HG03558 (cell line): ENCODE data around the gene PPP3CA.
"Not testable (repeated sequence)": the region's sequence is repeated elsewhere in the genome, so short reads cannot be mapped to it uniquely, and the experiment has no call there.

Experiments
- ATAC-seq: cut with Tn5 transposase; IDR thresholded peaks from one replicate; pipeline ENCODE4 v1.9.1; 2021; ENCODE audit warnings: moderate number of reproducible peaks; ENCODE audit not compliant: unreplicated experiment; ENCODE audit errors: extremely low read depth

PPP3CA gene

GRCh38 chr4:101264512-101264911 is 82.8 kb downstream of the PPP3CA start:
- ATAC-seq = no peak

GRCh38 chr4:101262683-101263082 is 84.6 kb downstream of the PPP3CA start:
- peak; percentile 37 for ATAC-seq

GRCh38 chr4:101259876-101260275 is 87.5 kb downstream of the PPP3CA start:
- ATAC-seq = peak; percentile 85

- ATAC-seq = no peak
These were observed 88.4 kb downstream of the PPP3CA start for GRCh38 chr4:101258883-101259282.

- no peak for ATAC-seq
These were observed 91.1 kb downstream of the PPP3CA start for GRCh38 chr4:101256222-101256621.

- no peak for ATAC-seq
These were observed 92.5 kb downstream of the PPP3CA start for GRCh38 chr4:101254776-101255175.

GRCh38 chr4:101253121-101253520 is 94.2 kb downstream of the PPP3CA start:
- ATAC-seq = no peak

- no peak for ATAC-seq
These were observed 94.6 kb downstream of the PPP3CA start for GRCh38 chr4:101252721-101253120.

- no peak for ATAC-seq
These were observed 96.1 kb downstream of the PPP3CA start for GRCh38 chr4:101251261-101251660.

GRCh38 chr4:101244349-101244748 is 103.0 kb downstream of the PPP3CA start:
- ATAC-seq = no peak

- ATAC-seq = no peak
These were observed 104.9 kb downstream of the PPP3CA start for GRCh38 chr4:101242441-101242840.

- no peak for ATAC-seq
These were observed 107.2 kb downstream of the PPP3CA start for GRCh38 chr4:101240099-101240498.

GRCh38 chr4:101239665-101240064 is 107.7 kb downstream of the PPP3CA start:
- ATAC-seq = no peak

- ATAC-seq = no peak
These were observed 108.6 kb downstream of the PPP3CA start for GRCh38 chr4:101238706-101239105.

GRCh38 chr4:101237773-101238172 is 109.6 kb downstream of the PPP3CA start:
- ATAC-seq = no peak

GRCh38 chr4:101236097-101236496 is 111.2 kb downstream of the PPP3CA start:
- no peak for ATAC-seq

GRCh38 chr4:101234141-101234540 is 113.2 kb downstream of the PPP3CA start:
- not testable (repeated sequence) for ATAC-seq

- ATAC-seq = peak; percentile 47
These were observed 115.1 kb downstream of the PPP3CA start for GRCh38 chr4:101232074-101232776.

- no peak for ATAC-seq
These were observed 116.4 kb downstream of the PPP3CA start for GRCh38 chr4:101230801-101231426.

GRCh38 chr4:101229116-101229515 is 118.2 kb downstream of the PPP3CA start:
- no peak for ATAC-seq

- ATAC-seq = no peak
These were observed 119.6 kb downstream of the PPP3CA start for GRCh38 chr4:101227715-101228114.
